K562 (cell line): ENCODE measurements around the gene SMIM41. TPM values are rescaled to one million over a fixed set of nuclear protein-coding genes. Genes with fewer than 3 reads are reported as not detected.

ENCODE experiments used
- ATAC-seq: fragments of 200-7000 bp; cut with Tn5 transposase; 3 replicates; pipeline ENCODE4 v1.9.1; 2020; ENCODE audit warnings: moderate library complexity
- BruUV-seq: library from RNA; stranded (reverse); fragments of 400-500 nt; replicated peaks from 2 replicates; lab custom pipeline; 2021; lab: Mats Ljungman, UMichigan
- CTCF ChIA-PET: fragments of 300-600 bp; formaldehyde crosslinking; extraction: SDS; loops from one replicate; lab custom pipeline; 2021; ENCODE audit warnings: low intra/inter-chr PET ratio; lab: Yijun Ruan, JAX
- POLR2A ChIA-PET: fragments of 300-600, 350-650 bp; sonication (Branson Sonifier 250); formaldehyde crosslinking; extraction: SDS; loops from one replicate; lab custom pipeline; 2021; ENCODE audit warnings: antibody characterized with exemption, inconsistent platforms; lab: Yijun Ruan, JAX
- DNase-seq, 4 experiments: peaks; one replicate each; pipeline versions ENCODE4 v3.0.0 to v3.0.0-alpha.2; 2011 to 2018; ENCODE audit warnings: low spot score in 3 of 4, mixed read lengths in 3 of 4; ENCODE audit errors: extremely low read depth in 1 of 4
- FAIRE-seq: peaks from 2 replicates; lab custom pipeline; 2011; peaks lifted over from hg19 to GRCh38; lab: Jason Lieb, UNC
- H2AFZ ChIP-seq: 2 replicates; pipeline ENCODE4 v1.6.0; 2011; ENCODE audit warnings: low read depth, low read length, control low read depth, inconsistent platforms
- H3K27ac ChIP-seq: fragments of 200-600 bp; 3 replicates; pipeline ENCODE4 v1.8.0; 2011; ENCODE audit warnings: low read depth, mild to moderate bottlenecking, control low read depth, inconsistent platforms, low read length, moderate library complexity, mixed read lengths; ENCODE audit errors: extremely low read depth
- H3K27me3 ChIP-seq, 2 experiments: fragments of 300-600 bp in 1 of 2; 2 replicates in 1 of 2; 3 replicates in 1 of 2; pipeline versions ENCODE4 v1.6.0 to v1.8.0; 2011; ENCODE audit warnings: inconsistent platforms in 2 of 2, low read length in 2 of 2, mild to moderate bottlenecking in 1 of 2, mixed read lengths in 1 of 2, moderate library complexity in 1 of 2; ENCODE audit not compliant: control insufficient read depth in 2 of 2, insufficient read depth in 2 of 2
- H3K36me3 ChIP-seq: fragments of 300-600 bp; 3 replicates; pipeline ENCODE4 v1.8.0; 2011; ENCODE audit warnings: mild to moderate bottlenecking, low read length, inconsistent platforms; ENCODE audit not compliant: control insufficient read depth, insufficient read depth
- H3K4me1 ChIP-seq, 2 experiments: fragments of 200-600 bp in 1 of 2; replicated peaks in 1 of 2; 2 replicates in 1 of 2; 3 replicates in 1 of 2; pipeline versions ENCODE4 v1.5.1 to v1.8.0; 2011; ENCODE audit warnings: inconsistent platforms in 2 of 2, low read length in 2 of 2, mild to moderate bottlenecking in 1 of 2, mixed read lengths in 1 of 2, moderate library complexity in 1 of 2; ENCODE audit not compliant: control insufficient read depth in 2 of 2, insufficient read depth in 2 of 2
- H3K4me2 ChIP-seq: 2 replicates; pipeline ENCODE4 v1.6.1; 2011; ENCODE audit warnings: low read length, control low read depth, inconsistent platforms, mixed read lengths; ENCODE audit not compliant: insufficient read depth
- H3K4me3 ChIP-seq: fragments of 200-600 bp; sonication (generic), shearing (Covaris generic); 2 replicates; pipeline ENCODE4 v1.5.1; 2016; ENCODE audit warnings: control low read depth, inconsistent platforms
- H3K79me2 ChIP-seq: fragments of 200-600 bp; 3 replicates; pipeline ENCODE4 v1.8.0; 2011; ENCODE audit warnings: low read length, inconsistent platforms; ENCODE audit not compliant: control insufficient read depth, insufficient read depth
- H3K9ac ChIP-seq, 2 experiments: 2 replicates each; pipeline versions ENCODE4 v1.6.0 to v1.6.1; 2011; ENCODE audit warnings: low read depth in 2 of 2, low read length in 2 of 2, control low read depth in 1 of 2, inconsistent platforms in 1 of 2, mild to moderate bottlenecking in 1 of 2, mixed read lengths in 1 of 2; ENCODE audit not compliant: insufficient read depth in 1 of 2
- H3K9me1 ChIP-seq: one replicate; pipeline ENCODE4 v1.6.0; 2011; ENCODE audit warnings: inconsistent platforms, mild to moderate bottlenecking, low read length, moderate library complexity; ENCODE audit not compliant: control insufficient read depth, insufficient read depth
- H3K9me3 ChIP-seq: replicated peaks from 2 replicates; pipeline ENCODE4 v1.5.1; 2011; ENCODE audit warnings: low read depth, low read length, inconsistent platforms; ENCODE audit not compliant: control insufficient read depth, insufficient read depth
- H4K20me1 ChIP-seq: replicated peaks from 2 replicates; pipeline ENCODE4 v1.6.1; 2011; ENCODE audit warnings: low read length, inconsistent platforms, mixed read lengths; ENCODE audit not compliant: control insufficient read depth, insufficient read depth
- ADNP ChIP-seq: fragments of 200-800 bp; sonication (Bioruptor generic); IDR thresholded peaks from 2 replicates; pipeline ENCODE4 v1.6.1; 2016; ENCODE audit warnings: missing genetic modification characterization, missing compliant biosample characterization
- C11orf30 ChIP-seq: fragments of 450-650 bp; IDR thresholded peaks from 2 replicates; pipeline ENCODE4 v1.6.1; 2016; ENCODE audit warnings: low read depth, mild to moderate bottlenecking
- CBFA2T2 ChIP-seq: fragments of 450-650 bp; conservative IDR thresholded peaks from 2 replicates; pipeline ENCODE4 v1.6.1; 2017; ENCODE audit warnings: mild to moderate bottlenecking
- CBX2 ChIP-seq: fragments of 200-600 bp; sonication (generic); IDR thresholded peaks from one replicate; pipeline ENCODE4 v1.6.1; 2012; ENCODE audit warnings: mild to moderate bottlenecking, low read length, inconsistent platforms; ENCODE audit not compliant: insufficient read depth, poor library complexity, severe bottlenecking
- ERF ChIP-seq: fragments of 450-650 bp; formaldehyde crosslinking; IDR thresholded peaks from 2 replicates; pipeline ENCODE4 v1.4.0; 2020; ENCODE audit warnings: mild to moderate bottlenecking, mixed read lengths
- HMG20A ChIP-seq: fragments of 450-650 bp; formaldehyde crosslinking; conservative IDR thresholded peaks from 2 replicates; pipeline ENCODE4 v1.4.0; 2020; ENCODE audit warnings: mild to moderate bottlenecking, mixed read lengths
- HMG20B ChIP-seq: fragments of 250-450 bp; sonication (Bioruptor Pico); IDR thresholded peaks from 2 replicates; pipeline ENCODE4 v1.5.0; 2021; ENCODE audit warnings: mild to moderate bottlenecking
- KLF6 ChIP-seq: fragments of 250-450 bp; sonication (Bioruptor Pico); IDR thresholded peaks from 2 replicates; pipeline ENCODE4 v1.4.0; 2020; ENCODE audit warnings: mild to moderate bottlenecking, moderate library complexity, borderline replicate concordance
- SRSF3 ChIP-seq: fragments of 200-400 bp; formaldehyde crosslinking; IDR thresholded peaks from 2 replicates; pipeline ENCODE4 v1.6.1; 2016; ENCODE audit warnings: mild to moderate bottlenecking, low read length, moderate library complexity; ENCODE audit not compliant: insufficient read depth
- TGIF2 ChIP-seq: sonication (generic); formaldehyde crosslinking; IDR thresholded peaks from 2 replicates; pipeline ENCODE4 v1.8.1; 2022; ENCODE audit warnings: mild to moderate bottlenecking, missing genetic modification reagents, moderate library complexity
- WGBS: fragments of 100-300 bp; shearing (Covaris generic); methylation state at CpG from one replicate; pipeline ENCODE4 v1.1.6; 2016; ENCODE audit warnings: low coverage, mixed read lengths; ENCODE audit not compliant: insufficient coverage; ENCODE audit errors: missing lambda C conversion rate; 5-methylcytosine and 5-hydroxymethylcytosine counted together
- in situ Hi-C: fragments of 300-500 bp; cut with MboI; formaldehyde crosslinking; loops from 4 replicates; pipeline ENCODE4 v1.15.0; 2018; ENCODE audit warnings: inconsistent platforms, mixed read lengths
- intact Hi-C: fragments of 100-400 bp; cut with micrococcal nuclease; formaldehyde crosslinking; loops from 2 replicates; pipeline ENCODE4 v1.14.2; 2022
- polyA plus RNA-seq, 8 experiments: library from polyadenylated mRNA; depleted of rRNA in 4 of 8; stranded (reverse) in 5 of 8; unstranded in 3 of 8; fragments of >200 nt; fragmentation: Nextera tagmentation in 2 of 8; fragmentation: Illumina TruSeq in 1 of 8; extraction: Ambion mirVana in 2 of 8; extraction: Trizol in 1 of 8; gene quantifications; 2 replicates each; pipeline versions ENCODE4 v1.2.1 to v1.2.3, GENCODE V29; 2011 to 2014; ENCODE audit warnings: inconsistent platforms in 1 of 8, missing spikeins in 1 of 8
- total RNA-seq, 7 experiments: library from RNA; depleted of rRNA in 6 of 7; stranded (reverse); fragments of >200 nt in 6 of 7; fragmentation: Illumina TruSeq in 2 of 7; extraction: Trizol in 2 of 7; gene quantifications; 2 replicates each; pipeline versions ENCODE4 v1.2.1 to v1.2.3, GENCODE V29; 2011 to 2021; ENCODE audit warnings: low replicate concordance in 1 of 7

The SMIM41 gene
- total and polyA plus RNA-seq, 9 of the 15 experiments (the other 6 are each of a cell fraction or from before 2014, with no cell fraction given), result not detected

GRCh38 chr12:52156311-52156710 lies 76.8 kb downstream of the SMIM41 start:
- H3K4me1 ChIP-seq, result peaks cover 0 to 11% of the 10 kb centered on the region in 2 experiments; a peak in 3 of 5 replicates
- H3K79me2 ChIP-seq, result no peaks in the 10 kb centered on the region
- no peak for ATAC-seq
- no peak for TF ChIP-seq HMG20B (CRISPR knock-in tag)
- no peak for TF ChIP-seq ERF (CRISPR knock-in tag)
- TF ChIP-seq TGIF2 (CRISPR knock-in tag), result no peak
- TF ChIP-seq CBX2, result no peak
- no peak for TF ChIP-seq KLF6
- no peak for TF ChIP-seq ADNP (tag)
- TF ChIP-seq CBFA2T2, result no peak
- no peak for TF ChIP-seq HMG20A (CRISPR knock-in tag)
- TF ChIP-seq C11orf30, result no peak
- no peak for TF ChIP-seq SRSF3
- DNase-seq, result no peak
- peaks cover 5 to 12% of the 10 kb centered on the region in 2 experiments; a peak in 3 of 5 replicates for H3K27me3 ChIP-seq
- no peaks in the 10 kb centered on the region for H3K9me1 ChIP-seq
- WGBS, result 5% methylated on average over 4 of the region's 4 CpGs
- H3K9me3 ChIP-seq, result no peaks in the 10 kb centered on the region
- ChIA-PET POLR2A (interaction anchor here (0.6 kb wide), 1 partner anchor 730 kb away, joined by 3 read pairs; no protein-coding TSS in a partner anchor), CTCF (interaction anchor here (0.6 to 2.8 kb wide), 6 partner anchors 57 to 825 kb away, joined by 3 to 26 read pairs (median 4); no protein-coding TSS in a partner anchor)
- no peak overlapping the region for H2AFZ ChIP-seq
- H3K36me3 ChIP-seq, result no peaks in the 10 kb centered on the region
- H3K4me2 ChIP-seq, result no peak overlapping the region
- H3K4me3 ChIP-seq, result no peak overlapping the region
- in situ Hi-C loops, result no loop called here
- no peak for FAIRE-seq
- 0 out of 2 replicates have a peak, but pooled peaks cover 6% of the 10 kb centered on the region for H4K20me1 ChIP-seq
- no peak overlapping the region for H3K9ac ChIP-seq
- no peak overlapping the region for H3K27ac ChIP-seq
- no TSS peak for BruUV-seq
- intact Hi-C loops, result loop anchor here (5.0 to 10.0 kb wide), 4 partner anchors 208 to 826 kb away; partner anchors contain the start of gene KRT85
